HUDEP-2 (cell line): Measurements from ENCODE around the gene RNF31.

ENCODE experiments used
- DNase-seq, 76 experiments: peaks; one replicate each; lab custom pipeline; 2025; ENCODE audit not compliant: unreplicated experiment in 76 of 76; lab: John Stamatoyannopoulos, UW

Gene RNF31

DNA sequence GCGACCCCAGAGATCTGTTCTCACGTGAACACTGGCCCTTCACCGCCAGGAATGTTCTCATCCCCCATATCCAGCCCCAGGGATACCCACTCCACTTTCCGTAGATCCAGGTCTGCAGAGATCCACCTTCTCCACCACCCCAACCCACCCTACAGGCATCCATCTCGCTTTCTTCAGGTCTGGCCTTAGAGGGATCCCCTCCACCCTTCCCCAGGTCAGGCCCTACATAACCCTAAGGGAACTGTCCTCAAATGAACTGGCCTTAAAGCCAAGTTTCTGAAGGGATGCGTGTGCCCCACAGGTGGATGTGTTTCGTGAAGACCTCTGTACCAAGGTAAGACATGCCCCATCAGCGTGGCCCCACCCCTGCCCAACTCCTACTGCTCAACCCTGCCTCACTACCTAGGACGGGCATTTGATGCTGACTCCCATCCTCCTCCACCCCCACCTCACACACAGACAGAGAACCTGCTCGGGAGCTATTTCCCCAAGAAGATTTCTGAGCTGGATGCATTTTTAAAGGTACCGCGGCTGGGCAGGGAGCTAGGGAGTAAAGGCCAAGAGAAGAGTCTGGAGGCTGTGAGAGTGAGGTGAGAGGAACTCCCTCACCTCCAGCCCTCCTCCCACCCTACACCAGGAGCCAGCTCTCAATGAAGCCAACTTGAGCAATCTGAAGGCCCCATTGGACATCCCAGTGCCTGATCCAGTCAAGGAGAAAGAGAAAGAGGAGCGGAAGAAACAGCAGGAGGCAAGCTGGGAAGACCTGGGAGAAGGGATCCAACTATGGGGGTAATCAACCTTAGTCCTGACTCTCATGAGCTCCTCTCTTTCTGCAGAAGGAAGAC lies 10.4 kb upstream of the RNF31 start:
- no peak for DNase-seq

DNA sequence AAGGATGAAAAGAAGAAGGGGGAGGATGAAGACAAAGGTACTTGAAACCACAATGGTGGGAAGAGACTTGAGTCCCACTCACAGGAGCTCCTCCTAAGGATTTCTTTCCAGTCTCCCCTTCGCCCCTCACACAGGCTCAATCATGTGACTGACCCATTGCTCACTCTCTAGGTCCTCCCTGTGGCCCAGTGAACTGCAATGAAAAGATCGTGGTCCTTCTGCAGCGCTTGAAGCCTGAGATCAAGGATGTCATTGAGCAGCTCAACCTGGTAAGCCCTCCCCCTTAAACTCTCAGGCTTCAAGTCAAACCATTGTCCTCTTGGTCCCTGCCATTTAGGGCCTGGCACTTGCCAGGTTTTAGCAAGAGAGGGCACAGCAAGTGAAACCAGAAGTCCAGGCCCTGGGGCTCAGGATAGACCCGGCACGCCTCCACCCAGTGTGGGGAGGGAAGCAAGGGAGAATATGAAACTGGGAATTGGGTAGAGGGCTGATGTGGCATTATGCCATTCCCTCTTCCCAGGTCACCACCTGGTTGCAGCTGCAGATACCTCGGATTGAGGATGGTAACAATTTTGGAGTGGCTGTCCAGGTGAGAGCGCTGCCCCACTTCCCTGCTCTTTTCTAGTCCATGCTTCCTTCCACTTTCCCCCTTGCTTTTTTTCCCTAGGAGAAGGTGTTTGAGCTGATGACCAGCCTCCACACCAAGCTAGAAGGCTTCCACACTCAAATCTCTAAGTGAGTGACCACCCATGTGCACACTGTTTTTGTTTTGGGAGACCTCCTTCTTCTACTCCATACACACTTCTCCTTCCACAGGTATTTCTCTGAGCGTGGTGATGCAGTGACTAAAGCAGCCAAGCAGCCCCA lies 9.5 kb upstream of the RNF31 start:
- DNase-seq, result no peak

DNA sequence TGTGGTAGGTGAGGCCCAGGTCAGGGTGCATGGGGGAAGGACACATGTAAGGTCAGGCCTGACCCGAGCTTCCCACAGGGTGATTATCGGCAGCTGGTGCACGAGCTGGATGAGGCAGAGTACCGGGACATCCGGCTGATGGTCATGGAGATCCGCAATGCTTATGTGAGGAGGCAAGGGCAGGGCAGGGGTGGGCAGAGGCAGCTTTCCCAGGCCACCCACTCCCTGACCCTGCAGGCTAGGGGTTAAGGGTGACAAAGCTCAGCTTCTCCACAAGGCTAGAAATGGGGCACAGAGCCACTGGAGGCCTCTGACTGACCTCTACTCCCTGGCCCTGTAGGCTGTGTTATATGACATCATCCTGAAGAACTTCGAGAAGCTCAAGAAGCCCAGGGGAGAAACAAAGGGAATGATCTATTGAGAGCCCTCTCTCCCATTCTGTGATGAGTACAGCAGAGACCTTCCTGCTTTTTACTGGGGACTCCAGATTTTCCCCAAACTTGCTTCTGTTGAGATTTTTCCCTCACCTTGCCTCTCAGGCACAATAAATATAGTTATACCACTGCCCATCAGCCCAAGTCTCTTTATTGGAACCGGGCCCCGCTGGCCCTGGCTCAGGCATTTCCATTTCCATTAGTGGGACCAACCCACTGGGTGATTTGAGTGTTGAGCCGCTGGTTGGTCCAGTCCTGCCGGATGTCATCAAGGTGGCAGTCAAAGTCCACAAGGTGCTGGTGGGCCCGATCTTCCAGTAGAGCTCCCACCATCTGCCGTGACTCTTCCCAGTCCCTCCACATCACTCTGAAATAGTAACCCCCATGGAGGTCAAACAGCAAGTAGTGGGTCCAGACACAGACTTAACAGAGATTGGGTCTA lies 8.7 kb upstream of the RNF31 start:
- DNase-seq, result no peak

DNA sequence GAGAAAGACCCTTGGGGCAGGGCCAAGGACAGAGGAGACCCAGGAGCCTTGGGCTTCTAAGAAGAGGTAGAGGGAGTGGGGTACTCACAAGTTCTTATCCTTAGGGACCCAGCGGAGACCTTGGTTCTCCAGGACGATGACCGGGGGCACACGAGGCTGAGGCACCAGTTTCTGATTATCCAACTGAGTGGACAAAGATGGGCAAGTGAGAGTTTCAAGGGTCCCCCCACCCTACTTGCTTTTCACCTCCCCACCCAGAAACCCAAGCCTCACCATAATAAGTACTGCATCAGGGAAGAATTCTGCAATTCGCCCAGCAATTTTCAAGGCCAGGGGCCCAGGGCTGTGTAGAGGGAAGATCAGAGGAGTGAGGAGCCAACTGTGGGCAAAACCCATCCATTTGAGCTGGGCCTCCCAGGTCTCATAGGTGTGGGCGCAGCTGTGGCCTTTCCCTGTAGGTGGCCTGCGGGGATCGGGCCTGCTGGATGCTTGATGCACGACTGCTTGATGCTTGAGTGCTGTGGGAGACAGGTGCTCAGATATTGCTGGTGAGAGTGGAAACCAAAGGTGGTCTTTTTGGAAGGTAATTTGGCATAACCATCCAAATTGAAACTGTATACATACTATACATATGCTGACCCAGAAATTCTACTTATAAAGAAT lies 7.9 kb upstream of the RNF31 start:
- DNase-seq, result peak in 1 of 76 experiments; percentile 5

DNA sequence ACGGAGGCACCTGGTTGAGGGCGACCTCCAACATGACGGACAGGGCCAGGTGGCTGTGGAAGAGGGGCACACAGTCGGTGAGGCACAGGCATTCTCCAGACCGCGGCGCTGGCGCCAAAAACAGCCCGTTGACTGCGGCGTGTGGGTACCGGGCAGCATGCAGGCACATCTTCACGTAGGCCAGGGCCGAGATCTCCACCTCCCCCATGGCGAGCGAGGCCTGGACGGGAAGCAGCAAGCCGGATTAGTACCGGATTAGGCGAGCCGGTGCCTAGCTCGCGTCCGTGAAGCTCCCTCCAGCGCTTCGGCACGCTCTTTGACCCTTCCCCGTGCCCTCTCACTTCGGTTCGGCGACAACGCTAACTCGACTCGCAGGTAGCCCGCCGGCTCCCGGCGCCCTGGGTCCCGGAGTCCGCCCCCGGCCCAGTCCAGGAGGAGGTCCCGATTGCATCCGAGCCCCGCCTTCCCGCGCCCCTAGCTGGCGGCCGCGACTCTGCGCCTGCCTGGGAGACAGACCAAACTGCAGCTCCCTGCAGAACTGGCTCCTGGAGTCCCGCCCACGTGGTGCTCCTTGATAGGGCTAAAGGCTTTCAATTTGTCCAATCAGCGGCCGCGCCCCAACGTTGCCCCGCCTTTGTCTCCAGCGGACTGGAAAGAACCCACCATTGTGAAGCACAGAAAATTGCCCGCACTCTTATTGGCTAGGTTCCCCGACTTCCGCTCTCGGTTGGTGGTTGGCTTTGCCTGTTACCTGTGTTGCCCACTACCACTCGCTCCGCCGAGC lies 6.0 kb upstream of the RNF31 start, which contains the start of gene EMC9:
Gene EMC9, minus strand, starts transcription at position 495 of the 784 bp plus-strand sequence. Its CDS starts 287 bp downstream, at position 208.
- DNase-seq, result peak; percentile 87 to 100 (median 99)

DNA sequence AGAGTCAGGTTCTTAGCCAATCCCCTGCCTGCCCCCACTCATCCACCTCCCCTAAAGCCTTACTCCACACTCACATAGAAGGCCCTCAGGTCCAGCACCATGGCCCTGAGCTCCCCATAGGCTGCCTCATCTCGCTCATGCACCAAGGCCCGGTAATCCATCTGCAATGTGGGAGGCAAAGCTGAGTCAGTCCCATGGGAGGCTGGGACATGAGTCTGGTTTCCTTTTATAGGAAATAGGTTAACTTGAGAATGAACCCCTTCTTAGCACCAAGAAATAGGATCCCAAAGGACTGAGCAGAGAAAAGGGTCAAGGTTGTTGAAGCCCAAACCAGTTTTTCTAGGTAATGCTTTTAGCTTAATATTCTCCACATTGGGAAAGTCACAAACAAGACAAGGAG lies 3.8 kb upstream of the RNF31 start:
- no peak for DNase-seq

DNA sequence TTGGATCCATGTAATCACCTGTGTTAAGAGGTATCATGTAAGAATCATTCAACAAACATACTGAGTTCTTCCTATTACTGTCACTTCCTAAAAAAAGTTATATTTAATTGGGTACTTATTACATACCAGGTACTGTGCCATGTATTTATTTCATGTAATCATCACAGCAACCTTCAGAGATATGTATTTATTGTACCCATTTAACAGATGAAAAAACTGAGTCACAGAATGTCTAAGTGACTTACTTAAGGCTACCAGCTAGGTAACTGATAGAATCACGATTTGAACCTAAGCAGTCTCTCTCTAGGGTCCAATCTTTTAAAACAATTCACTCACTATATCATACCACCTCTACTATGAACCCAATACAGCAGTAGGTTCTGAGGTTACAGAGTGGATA lies 2.8 kb upstream of the RNF31 start:
- DNase-seq, result no peak

DNA sequence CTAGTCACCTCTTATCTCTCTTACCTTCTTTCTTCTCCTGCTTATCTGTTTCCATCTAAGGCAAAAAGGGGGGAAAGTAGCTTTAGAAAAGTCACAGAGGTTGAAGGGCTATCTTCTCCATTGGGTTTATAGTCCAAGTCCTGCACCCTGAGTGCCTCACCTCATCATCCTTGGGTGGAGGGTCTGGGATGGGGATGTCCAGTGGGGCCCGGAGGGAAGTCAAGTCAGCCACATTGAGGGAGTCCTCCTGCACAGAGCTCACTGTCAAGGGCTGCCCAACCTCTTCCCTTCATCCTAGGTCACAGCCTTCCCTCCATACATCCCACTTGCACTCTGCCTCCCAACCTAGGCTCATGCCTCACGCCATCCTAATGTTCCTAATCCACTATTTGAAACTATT lies 2.1 kb upstream of the RNF31 start:
- DNase-seq, result no peak

DNA sequence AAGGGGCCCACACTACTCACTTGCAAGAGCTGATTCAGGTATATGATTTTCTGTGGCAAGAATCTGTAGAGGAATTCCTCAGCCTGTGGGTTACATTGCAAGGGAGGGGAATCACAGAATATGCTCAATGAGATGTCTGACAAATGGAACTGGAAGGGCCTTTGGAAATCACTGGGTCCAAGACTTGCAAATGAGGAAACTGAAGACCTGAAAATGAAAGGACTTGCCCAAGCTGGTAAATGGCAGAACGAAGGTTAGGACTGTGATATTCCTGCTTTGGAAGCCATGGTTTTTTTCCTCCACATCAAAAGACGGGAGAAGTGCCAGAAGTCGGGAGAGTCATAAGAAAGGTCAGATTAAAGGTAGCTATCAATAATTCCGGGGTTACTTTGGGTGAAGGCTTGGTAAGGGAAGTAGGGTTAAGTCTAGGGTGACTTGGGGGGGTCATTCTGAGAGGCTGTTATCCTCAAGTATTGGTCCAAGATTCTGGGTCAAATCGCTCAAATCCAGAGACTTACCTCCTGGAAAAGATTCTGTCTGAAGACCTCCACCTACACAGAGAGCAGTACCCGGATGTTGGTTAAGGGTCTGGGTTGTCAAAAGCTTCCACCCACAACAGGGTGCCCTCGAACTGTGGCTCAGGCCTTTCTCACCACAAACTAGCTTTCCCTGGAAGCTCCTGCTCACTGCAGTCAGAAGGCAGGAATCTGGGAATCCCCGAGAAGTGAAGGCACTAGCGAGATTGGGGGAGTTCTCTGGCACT lies 1.4 kb upstream of the RNF31 start:
- DNase-seq, result no peak

DNA sequence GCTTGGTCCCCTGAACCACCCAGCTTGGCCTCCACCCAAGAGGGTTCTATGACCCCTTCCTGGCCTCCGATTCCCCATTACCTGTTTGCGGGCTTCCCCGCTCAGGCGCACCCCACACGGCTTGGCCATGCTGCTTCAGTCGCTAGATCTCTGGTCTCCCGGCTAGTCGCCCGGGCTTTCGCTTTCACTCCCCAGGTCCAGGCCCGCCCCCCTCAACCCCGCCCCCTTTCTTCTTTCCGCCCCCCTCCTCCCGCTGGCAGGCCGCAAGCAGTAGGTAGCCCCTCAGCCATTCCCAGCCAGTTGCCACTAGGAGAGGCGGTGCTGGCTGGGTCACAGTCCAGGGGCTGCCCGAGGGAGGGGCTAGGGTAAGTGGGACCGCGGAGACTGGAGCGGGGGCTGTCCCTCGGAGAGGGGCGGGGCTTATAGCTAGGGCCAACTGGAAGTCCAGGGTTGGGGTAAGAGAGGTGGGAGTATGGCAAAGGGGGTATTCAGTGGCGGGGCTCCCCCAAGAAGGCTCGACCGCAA lies 783 bp upstream of the RNF31 start, which contains the start of gene PSME2:
Gene PSME2, minus strand, starts transcription at position 158 of the 525 bp plus-strand sequence. Its CDS starts 29 bp downstream, at position 129.
- peak in 75 of 76 experiments; percentile 39 to 94 (median 81) for DNase-seq

DNA sequence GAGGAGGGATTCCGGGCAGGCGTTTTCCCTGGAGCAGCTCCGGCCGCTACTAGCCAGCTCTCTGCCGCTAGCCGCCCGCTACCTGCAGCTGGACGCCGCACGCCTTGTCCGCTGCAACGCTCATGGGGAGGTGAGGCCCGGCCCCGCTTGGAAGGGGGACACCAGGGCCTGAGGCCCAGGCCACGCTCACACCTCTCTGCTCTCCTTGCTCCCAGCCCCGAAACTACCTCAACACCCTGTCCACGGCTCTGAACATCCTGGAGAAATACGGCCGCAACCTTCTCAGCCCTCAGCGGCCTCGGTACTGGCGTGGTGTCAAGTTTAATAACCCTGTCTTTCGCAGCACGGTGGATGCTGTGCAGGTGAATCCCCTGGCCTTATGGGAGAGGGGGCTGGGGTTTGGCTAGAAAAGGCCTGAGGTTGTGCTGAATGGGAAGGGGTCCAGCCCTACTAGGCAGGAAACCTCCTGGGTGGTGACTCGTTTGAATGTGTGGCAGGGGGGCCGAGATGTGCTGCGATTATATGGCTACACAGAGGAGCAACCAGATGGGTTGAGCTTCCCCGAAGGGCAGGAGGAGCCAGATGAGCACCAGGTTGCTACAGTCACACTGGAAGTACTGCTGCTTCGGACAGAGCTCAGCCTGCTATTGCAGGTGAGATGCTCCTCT lies 597 bp downstream of the RNF31 start:
- peak in 2 of 76 experiments; percentile 3 to 12 for DNase-seq

DNA sequence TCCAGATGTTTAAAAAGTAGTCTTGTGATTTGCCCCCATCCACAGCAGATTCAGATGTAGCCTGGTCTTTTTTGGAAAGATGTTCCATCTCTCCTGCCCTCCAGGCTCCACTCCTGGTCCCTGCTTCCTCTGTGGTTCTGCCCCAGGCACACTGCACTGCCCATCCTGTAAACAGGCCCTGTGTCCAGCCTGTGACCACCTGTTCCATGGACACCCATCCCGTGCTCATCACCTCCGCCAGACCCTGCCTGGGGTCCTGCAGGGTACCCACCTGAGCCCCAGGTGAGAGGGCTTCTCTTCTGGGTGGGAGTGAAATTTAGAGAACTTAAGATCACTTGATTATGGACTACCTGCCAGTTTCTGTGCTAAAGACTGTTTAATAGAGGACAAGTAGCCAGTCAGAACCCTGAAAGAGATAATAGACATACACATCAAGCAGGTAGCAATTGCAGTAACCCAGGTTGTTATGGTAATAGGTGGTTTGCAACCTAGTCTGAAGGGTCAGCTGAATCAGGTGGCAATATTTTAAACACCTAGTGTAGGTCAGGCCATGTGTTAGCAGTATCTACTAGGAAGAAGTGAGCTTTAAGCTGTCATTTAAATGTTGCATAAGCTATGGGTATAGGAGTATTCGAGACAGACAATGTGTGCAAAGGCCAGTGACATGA lies 2.1 kb downstream of the RNF31 start:
- no peak for DNase-seq

DNA sequence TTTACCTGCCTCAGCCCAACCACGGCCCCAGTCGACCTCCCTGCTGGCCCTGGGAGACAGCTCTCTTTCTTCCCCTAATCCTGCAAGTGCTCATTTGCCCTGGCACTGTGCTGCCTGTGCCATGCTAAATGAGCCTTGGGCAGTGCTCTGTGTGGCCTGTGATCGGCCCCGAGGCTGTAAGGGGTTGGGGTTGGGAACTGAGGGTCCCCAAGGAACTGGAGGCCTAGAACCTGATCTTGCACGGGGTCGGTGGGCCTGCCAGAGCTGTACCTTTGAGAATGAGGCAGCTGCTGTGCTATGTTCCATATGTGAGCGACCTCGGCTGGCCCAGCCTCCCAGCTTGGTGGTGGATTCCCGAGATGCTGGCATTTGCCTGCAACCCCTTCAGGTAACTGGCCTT lies 2.8 kb downstream of the RNF31 start:
- no peak for DNase-seq

DNA sequence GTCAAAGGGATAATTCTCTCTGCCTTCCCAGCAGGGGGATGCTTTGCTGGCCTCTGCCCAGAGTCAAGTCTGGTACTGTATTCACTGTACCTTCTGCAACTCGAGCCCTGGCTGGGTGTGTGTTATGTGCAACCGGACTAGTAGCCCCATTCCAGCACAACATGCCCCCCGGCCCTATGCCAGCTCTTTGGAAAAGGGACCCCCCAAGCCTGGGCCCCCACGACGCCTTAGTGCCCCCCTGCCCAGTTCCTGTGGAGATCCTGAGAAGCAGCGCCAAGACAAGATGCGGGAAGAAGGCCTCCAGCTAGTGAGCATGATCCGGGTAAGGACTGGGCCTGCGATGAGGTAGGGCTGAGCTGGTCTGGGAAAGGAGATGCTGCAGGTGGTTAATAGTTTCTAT lies 3.3 kb downstream of the RNF31 start:
- DNase-seq, result no peak

DNA sequence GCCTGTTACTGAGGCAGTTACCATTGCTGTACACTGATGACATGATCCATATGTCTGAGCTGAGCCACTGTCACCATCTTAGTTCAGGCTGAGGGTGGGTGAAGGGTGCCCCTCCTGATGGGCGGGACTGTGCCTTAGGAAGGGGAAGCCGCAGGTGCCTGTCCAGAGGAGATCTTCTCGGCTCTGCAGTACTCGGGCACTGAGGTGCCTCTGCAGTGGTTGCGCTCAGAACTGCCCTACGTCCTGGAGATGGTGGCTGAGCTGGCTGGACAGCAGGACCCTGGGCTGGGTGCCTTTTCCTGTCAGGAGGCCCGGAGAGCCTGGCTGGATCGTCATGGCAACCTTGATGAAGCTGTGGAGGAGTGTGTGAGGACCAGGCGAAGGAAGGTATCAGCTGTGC lies 3.7 kb downstream of the RNF31 start:
- DNase-seq, result no peak

DNA sequence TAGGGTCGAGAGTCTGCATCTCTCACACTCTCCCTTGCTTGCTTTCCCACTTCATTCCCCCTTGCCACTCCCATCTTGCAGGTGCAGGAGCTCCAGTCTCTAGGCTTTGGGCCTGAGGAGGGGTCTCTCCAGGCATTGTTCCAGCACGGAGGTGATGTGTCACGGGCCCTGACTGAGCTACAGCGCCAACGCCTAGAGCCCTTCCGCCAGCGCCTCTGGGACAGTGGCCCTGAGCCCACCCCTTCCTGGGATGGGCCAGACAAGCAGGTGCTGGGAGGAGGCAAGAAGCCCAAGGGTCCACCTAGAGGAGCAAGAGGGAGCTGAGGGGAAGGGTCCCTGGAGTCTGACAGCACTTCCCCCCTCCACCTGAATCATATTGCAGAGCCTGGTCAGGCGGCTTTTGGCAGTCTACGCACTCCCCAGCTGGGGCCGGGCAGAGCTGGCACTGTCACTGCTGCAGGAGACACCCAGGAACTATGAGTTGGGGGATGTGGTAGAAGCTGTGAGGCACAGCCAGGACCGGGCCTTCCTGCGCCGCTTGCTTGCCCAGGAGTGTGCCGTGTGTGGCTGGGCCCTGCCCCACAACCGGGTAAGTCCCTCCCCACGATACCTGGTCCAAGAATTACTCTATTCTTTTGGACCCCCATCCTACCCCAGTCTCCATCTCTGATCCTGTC lies 4.2 kb downstream of the RNF31 start:
- DNase-seq, result no peak

DNA sequence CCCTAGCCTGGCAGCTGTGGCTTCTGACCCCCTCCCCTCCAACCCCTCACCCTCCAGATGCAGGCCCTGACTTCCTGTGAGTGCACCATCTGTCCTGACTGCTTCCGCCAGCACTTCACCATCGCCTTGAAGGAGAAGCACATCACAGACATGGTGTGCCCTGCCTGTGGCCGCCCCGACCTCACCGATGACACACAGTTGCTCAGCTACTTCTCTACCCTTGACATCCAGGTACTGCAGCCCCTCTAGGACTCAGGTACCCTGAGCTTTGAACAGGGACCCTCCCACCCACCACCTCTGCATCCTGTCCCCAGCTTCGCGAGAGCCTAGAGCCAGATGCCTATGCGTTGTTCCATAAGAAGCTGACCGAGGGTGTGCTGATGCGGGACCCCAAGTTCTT lies 7.8 kb downstream of the RNF31 start:
- DNase-seq, result no peak
